SU-DHL-6 (cell line): ENCODE measurements around the gene WNK4.

Experiments used
- H2AFZ ChIP-seq: fragments of 200-600 bp; sonication (generic); 2 replicates; pipeline ENCODE4 v1.6.1; 2014; ENCODE audit warnings: low read depth, mild to moderate bottlenecking, moderate library complexity, mixed read lengths, antibody characterized with exemption, low read length; ENCODE audit not compliant: severe bottlenecking
- H3F3A ChIP-seq: fragments of 200-600 bp; shearing (Covaris generic); 2 replicates; pipeline ENCODE4 v1.6.0; 2016; ENCODE audit warnings: antibody characterized with exemption, mild to moderate bottlenecking; ENCODE audit not compliant: insufficient read depth
- H3K27ac ChIP-seq: fragments of 200-600 bp; sonication (generic); 2 replicates; pipeline ENCODE4 v1.5.1; 2016; ENCODE audit warnings: low read depth, mild to moderate bottlenecking, low read length, moderate library complexity, mixed read lengths
- H3K27me3 ChIP-seq: fragments of 200-600 bp; sonication (generic), shearing (Covaris generic); 2 replicates; pipeline ENCODE4 v1.6.0; 2014; ENCODE audit warnings: mild to moderate bottlenecking, low read length
- H3K36me3 ChIP-seq: fragments of 200-600 bp; sonication (generic); 2 replicates; pipeline ENCODE4 v1.6.1; 2014; ENCODE audit warnings: mild to moderate bottlenecking, low read length, mixed read lengths
- H3K4me2 ChIP-seq: fragments of 300-600, 200-600 bp; shearing (Covaris generic), sonication (generic); 2 replicates; pipeline ENCODE4 v1.6.0; 2014; ENCODE audit warnings: low read length, low read depth, mild to moderate bottlenecking; ENCODE audit not compliant: poor library complexity, severe bottlenecking
- H3K4me3 ChIP-seq: fragments of 200-600 bp; sonication (generic); 2 replicates; pipeline ENCODE4 v1.5.1; 2014; ENCODE audit warnings: antibody characterized with exemption, low read length, mild to moderate bottlenecking, mixed read lengths; ENCODE audit not compliant: insufficient read depth, poor library complexity, severe bottlenecking
- H3K79me2 ChIP-seq: fragments of 200-600 bp; sonication (generic); 2 replicates; pipeline ENCODE4 v1.6.1; 2014; ENCODE audit warnings: mild to moderate bottlenecking, low read length, moderate library complexity; ENCODE audit not compliant: insufficient read depth
- H3K9ac ChIP-seq: fragments of 200-600 bp; sonication (generic); 2 replicates; pipeline ENCODE4 v1.7.0; 2014; ENCODE audit warnings: mild to moderate bottlenecking, low read length
- H3K9me2 ChIP-seq: fragments of 200-600 bp; sonication (generic); replicated peaks from 2 replicates; pipeline ENCODE4 v1.6.1; 2014; ENCODE audit warnings: low read length; ENCODE audit not compliant: insufficient read depth
- H3K9me3 ChIP-seq: fragments of 200-600 bp; sonication (generic); 2 replicates; pipeline ENCODE4 v1.6.1; 2014; ENCODE audit warnings: low read length, mixed read lengths; ENCODE audit not compliant: insufficient read depth
- H4K20me1 ChIP-seq: fragments of 200-600 bp; sonication (generic); 2 replicates; pipeline ENCODE4 v1.6.1; 2014; ENCODE audit warnings: low read depth, mild to moderate bottlenecking, antibody characterized with exemption, low read length, moderate library complexity, mixed read lengths
- EZH2phosphoT487 ChIP-seq: fragments of 200-600 bp; sonication (generic), shearing (Covaris generic); conservative IDR thresholded peaks from 2 replicates; pipeline ENCODE4 v1.6.1; 2018; ENCODE audit warnings: mild to moderate bottlenecking, antibody characterized with exemption, low read length, moderate library complexity, mixed read lengths
- TF ChIP-seq, protein P1 (sequence below): fragments of 200-600 bp; sonication (generic); IDR thresholded peaks from one replicate; pipeline ENCODE4 v1.5.1; 2017; ENCODE audit warnings: antibody characterized with exemption, mild to moderate bottlenecking, low read length, moderate library complexity; ENCODE audit not compliant: insufficient read depth, poor library complexity, severe bottlenecking

WNK4 gene

DNA sequence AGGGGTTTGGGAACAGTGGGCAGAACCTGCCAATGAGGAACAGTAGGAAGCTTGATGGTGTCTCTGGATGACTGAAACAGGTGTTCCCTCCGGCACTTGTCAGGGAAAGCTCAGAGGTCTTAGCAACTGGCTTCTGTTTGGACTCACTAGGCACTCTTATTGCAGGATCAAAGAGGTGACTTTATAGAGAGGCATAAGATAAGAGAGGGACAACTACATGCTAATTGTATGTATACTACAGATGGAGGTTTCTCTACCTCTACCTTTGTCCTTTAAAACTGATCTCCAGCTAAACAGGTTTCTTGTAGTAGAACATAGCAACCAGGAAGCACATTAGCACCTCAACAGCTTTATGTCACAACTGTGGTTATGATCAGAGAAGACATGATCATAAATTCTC, 25.8 kb downstream of the WNK4 start:
- Histone ChIP-seq H3F3A (0 out of 2 replicates have a peak, but pooled peaks cover 6% of the 10 kb centered on the region), H3K79me2 (no peaks in the 10 kb centered on the region), H3K9ac (no peak overlapping the region), H3K4me2 (no peak overlapping the region), H3K36me3 (peaks cover 3% of the 10 kb centered on the region; the same call in 1 of the 2 replicates), H3K9me3 (no peaks in the 10 kb centered on the region), H3K4me3 (no peak overlapping the region), H3K27me3 (no peaks in the 10 kb centered on the region), H4K20me1 (no peaks in the 10 kb centered on the region), H2AFZ (no peak overlapping the region), H3K9me2 (no peaks in the 10 kb centered on the region), H3K27ac (no peak overlapping the region)
- TF ChIP-seq, protein P1, sequence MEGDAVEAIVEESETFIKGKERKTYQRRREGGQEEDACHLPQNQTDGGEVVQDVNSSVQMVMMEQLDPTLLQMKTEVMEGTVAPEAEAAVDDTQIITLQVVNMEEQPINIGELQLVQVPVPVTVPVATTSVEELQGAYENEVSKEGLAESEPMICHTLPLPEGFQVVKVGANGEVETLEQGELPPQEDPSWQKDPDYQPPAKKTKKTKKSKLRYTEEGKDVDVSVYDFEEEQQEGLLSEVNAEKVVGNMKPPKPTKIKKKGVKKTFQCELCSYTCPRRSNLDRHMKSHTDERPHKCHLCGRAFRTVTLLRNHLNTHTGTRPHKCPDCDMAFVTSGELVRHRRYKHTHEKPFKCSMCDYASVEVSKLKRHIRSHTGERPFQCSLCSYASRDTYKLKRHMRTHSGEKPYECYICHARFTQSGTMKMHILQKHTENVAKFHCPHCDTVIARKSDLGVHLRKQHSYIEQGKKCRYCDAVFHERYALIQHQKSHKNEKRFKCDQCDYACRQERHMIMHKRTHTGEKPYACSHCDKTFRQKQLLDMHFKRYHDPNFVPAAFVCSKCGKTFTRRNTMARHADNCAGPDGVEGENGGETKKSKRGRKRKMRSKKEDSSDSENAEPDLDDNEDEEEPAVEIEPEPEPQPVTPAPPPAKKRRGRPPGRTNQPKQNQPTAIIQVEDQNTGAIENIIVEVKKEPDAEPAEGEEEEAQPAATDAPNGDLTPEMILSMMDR: no peak
- no peak for TF ChIP-seq EZH2phosphoT487

DNA sequence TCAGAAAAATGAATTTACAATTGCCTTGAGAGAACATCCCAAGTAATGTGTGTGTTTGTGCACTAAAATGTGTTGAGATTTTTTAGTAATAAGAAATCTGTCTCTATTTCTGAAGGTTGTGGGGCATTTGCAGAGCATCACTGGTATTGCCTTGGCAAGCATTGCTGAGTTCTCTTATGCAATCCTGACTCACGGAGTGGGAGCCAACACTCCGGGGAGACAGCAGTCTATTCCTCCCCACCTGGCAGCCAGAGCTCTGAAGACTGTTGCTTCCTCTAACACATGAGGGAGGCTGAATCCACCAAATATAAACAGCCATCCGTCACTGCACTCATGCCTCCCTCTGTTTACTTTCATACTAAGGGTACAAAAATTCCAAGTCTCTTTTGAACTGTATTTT, 28.8 kb downstream of the WNK4 start:
- Histone ChIP-seq H4K20me1 (no peaks in the 10 kb centered on the region), H3K9me3 (no peaks in the 10 kb centered on the region), H3K79me2 (no peaks in the 10 kb centered on the region), H3K4me2 (no peak overlapping the region), H3K36me3 (peaks cover 8% of the 10 kb centered on the region; the same call in 1 of the 2 replicates), H2AFZ (no peak overlapping the region), H3K27me3 (no peaks in the 10 kb centered on the region), H3K9ac (no peak overlapping the region), H3K9me2 (no peaks in the 10 kb centered on the region), H3K27ac (no peak overlapping the region), H3K4me3 (no peak overlapping the region), H3F3A (0 out of 2 replicates have a peak, but pooled peaks cover 6% of the 10 kb centered on the region)
- TF ChIP-seq, protein P1: no peak
- no peak for TF ChIP-seq EZH2phosphoT487

DNA sequence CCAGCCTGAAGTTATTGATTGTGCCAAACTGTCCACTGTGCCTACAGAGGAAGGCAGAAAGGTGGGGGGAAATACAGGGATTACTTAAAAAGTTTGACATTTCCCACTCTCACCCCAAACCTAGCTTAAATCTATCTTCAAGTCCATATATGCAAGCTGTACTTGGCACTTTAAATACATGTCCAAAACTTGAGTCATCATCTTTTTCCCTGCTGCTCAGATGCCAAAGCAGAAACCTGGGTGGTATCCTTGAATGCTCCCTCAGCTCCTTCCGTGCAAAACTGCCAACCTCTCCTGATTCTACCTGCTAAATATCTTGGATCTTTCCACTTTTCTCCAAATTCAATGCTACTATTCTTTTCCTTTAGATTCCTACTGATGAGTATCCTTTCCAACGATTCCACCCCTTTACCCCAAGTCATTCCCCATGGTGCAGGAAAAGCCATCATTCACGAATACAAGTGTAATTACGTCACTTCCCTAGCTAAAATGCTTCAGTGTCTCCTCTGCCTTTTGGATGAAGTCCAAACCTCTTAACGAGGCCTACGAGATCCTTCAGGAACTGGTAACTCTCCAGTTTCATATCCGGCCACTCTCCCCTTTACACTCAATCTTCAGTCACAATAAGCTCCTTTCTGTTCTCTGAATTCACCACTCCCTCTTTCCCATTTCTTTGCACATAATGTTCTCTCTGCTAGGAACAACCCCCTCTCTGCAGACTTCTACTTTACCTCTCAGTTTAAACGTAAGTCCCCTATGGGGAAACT, 34.4 kb downstream of the WNK4 start:
- H3K79me2 ChIP-seq: no peaks in the 10 kb centered on the region
- H3K9ac ChIP-seq: no peak overlapping the region
- H3K27me3 ChIP-seq: no peaks in the 10 kb centered on the region
- no peak overlapping the region for H3K4me3 ChIP-seq
- no peak overlapping the region for H3K4me2 ChIP-seq
- no peaks in the 10 kb centered on the region for H3K9me2 ChIP-seq
- H4K20me1 ChIP-seq: no peaks in the 10 kb centered on the region
- no peaks in the 10 kb centered on the region for H3K9me3 ChIP-seq
- H2AFZ ChIP-seq: no peak overlapping the region
- no peak overlapping the region for H3K27ac ChIP-seq
- H3F3A ChIP-seq: 0 out of 2 replicates have a peak, but pooled peaks cover 6% of the 10 kb centered on the region
- TF ChIP-seq EZH2phosphoT487: no peak
- TF ChIP-seq, protein P1: no peak
- peaks cover 21% of the 10 kb centered on the region for H3K36me3 ChIP-seq
